IPS-18a (cell line): ENCODE results near the gene ARFIP2.

ENCODE experiments used
- H3K27ac ChIP-seq: one replicate; pipeline ENCODE4 v1.5.1; 2013; ENCODE audit warnings: low read length
- H3K27me3 ChIP-seq: one replicate; pipeline ENCODE4 v1.6.1; 2013; ENCODE audit warnings: mild to moderate bottlenecking, low read length; ENCODE audit not compliant: control insufficient read depth, insufficient read depth
- H3K36me3 ChIP-seq: one replicate; pipeline ENCODE4 v1.6.1; 2013; ENCODE audit warnings: low read depth, low read length; ENCODE audit not compliant: control insufficient read depth
- H3K4me1 ChIP-seq: one replicate; pipeline ENCODE4 v1.6.1; 2013; ENCODE audit warnings: low read depth, low read length; ENCODE audit not compliant: control insufficient read depth
- H3K4me3 ChIP-seq: one replicate; pipeline ENCODE4 v1.5.1; 2013; ENCODE audit warnings: low read length
- H3K9ac ChIP-seq: one replicate; pipeline ENCODE4 v1.6.1; 2013; ENCODE audit warnings: mild to moderate bottlenecking, low read length, moderate library complexity
- H3K9me3 ChIP-seq: one replicate; pipeline ENCODE4 v1.6.1; 2013; ENCODE audit warnings: low read depth, low read length; ENCODE audit not compliant: control insufficient read depth

Gene ARFIP2

GRCh38 chr11:6480299-6480914, 724 bp downstream of the ARFIP2 start:
- Histone ChIP-seq H3K27ac (peak overlapping the region; percentile 58), H3K27me3 (no peaks in the 10 kb centered on the region), H3K9ac (peak overlapping the region; percentile 95), H3K4me1 (peaks cover 4% of the 10 kb centered on the region), H3K4me3 (peak overlapping the region; percentile 94), H3K36me3 (peaks cover 54% of the 10 kb centered on the region), H3K9me3 (no peaks in the 10 kb centered on the region)

- Histone ChIP-seq H3K9ac (no peak overlapping the region), H3K36me3 (peaks cover 26% of the 10 kb centered on the region), H3K27ac (no peak overlapping the region), H3K4me3 (no peak overlapping the region), H3K9me3 (no peaks in the 10 kb centered on the region), H3K27me3 (no peaks in the 10 kb centered on the region), H3K4me1 (peaks cover 23% of the 10 kb centered on the region)
Observed at GRCh38 chr11:6476571-6476970, 4.6 kb downstream of the ARFIP2 start.

- Histone ChIP-seq H3K9ac (no peak overlapping the region), H3K27ac (no peak overlapping the region), H3K36me3 (peaks cover 26% of the 10 kb centered on the region), H3K4me1 (peaks cover 23% of the 10 kb centered on the region), H3K27me3 (no peaks in the 10 kb centered on the region), H3K9me3 (no peaks in the 10 kb centered on the region), H3K4me3 (no peak overlapping the region)
Observed at GRCh38 chr11:6475936-6476335, 5.2 kb downstream of the ARFIP2 start.

GRCh38 chr11:6474806-6475500, 6.2 kb downstream of the ARFIP2 start:
- Histone ChIP-seq H3K4me1 (peaks cover 19% of the 10 kb centered on the region), H3K9me3 (no peaks in the 10 kb centered on the region), H3K27ac (peak overlapping the region; percentile 35), H3K9ac (peak overlapping the region; percentile 56), H3K36me3 (peaks cover 26% of the 10 kb centered on the region), H3K4me3 (peak overlapping the region; percentile 71), H3K27me3 (no peaks in the 10 kb centered on the region)

- Histone ChIP-seq H3K4me3 (peak overlapping the region; percentile 71), H3K4me1 (peaks cover 19% of the 10 kb centered on the region), H3K27ac (peak overlapping the region; percentile 81), H3K36me3 (peaks cover 26% of the 10 kb centered on the region), H3K9ac (peak overlapping the region; percentile 56), H3K9me3 (no peaks in the 10 kb centered on the region), H3K27me3 (no peaks in the 10 kb centered on the region)
Observed at GRCh38 chr11:6474413-6474792, 6.7 kb downstream of the ARFIP2 start.

- Histone ChIP-seq H3K27me3 (no peaks in the 10 kb centered on the region), H3K9me3 (no peaks in the 10 kb centered on the region), H3K4me1 (peaks cover 21% of the 10 kb centered on the region), H3K27ac (peak within 1 kb of the TSS; percentile 81), H3K4me3 (peak within 1 kb of the TSS; percentile 84), H3K36me3 (peaks cover 21% of the 10 kb centered on the region), H3K9ac (peak within 1 kb of the TSS; percentile 56)
Observed at GRCh38 chr11:6473451-6474412, 7.4 kb downstream of the ARFIP2 start, which contains the start of gene TRIM3. TRIM3 (minus strand) TSS chr11:6473941; CDS start chr11:6465695, 8,246 bp downstream.

- H3K9ac ChIP-seq = no peak overlapping the region
- H3K4me1 ChIP-seq = peaks cover 24% of the 10 kb centered on the region
- H3K36me3 ChIP-seq = peaks cover 14% of the 10 kb centered on the region
- peak overlapping the region; percentile 84 for H3K4me3 ChIP-seq
- H3K27me3 ChIP-seq = no peaks in the 10 kb centered on the region
- H3K27ac ChIP-seq = no peak overlapping the region
- H3K9me3 ChIP-seq = no peaks in the 10 kb centered on the region
Observed at GRCh38 chr11:6472934-6473333, 8.2 kb downstream of the ARFIP2 start.

- H3K4me3 ChIP-seq = no peak overlapping the region
- no peak overlapping the region for H3K27ac ChIP-seq
- H3K27me3 ChIP-seq = no peaks in the 10 kb centered on the region
- no peak overlapping the region for H3K9ac ChIP-seq
- no peaks in the 10 kb centered on the region for H3K9me3 ChIP-seq
- no peaks in the 10 kb centered on the region for H3K36me3 ChIP-seq
- peaks cover 16% of the 10 kb centered on the region for H3K4me1 ChIP-seq
Observed at GRCh38 chr11:6469599-6469998, 11.5 kb downstream of the ARFIP2 start.

- Histone ChIP-seq H3K27ac (no peak overlapping the region), H3K9ac (no peak overlapping the region), H3K9me3 (no peaks in the 10 kb centered on the region), H3K4me3 (no peak overlapping the region), H3K27me3 (no peaks in the 10 kb centered on the region), H3K36me3 (no peaks in the 10 kb centered on the region), H3K4me1 (peaks cover 11% of the 10 kb centered on the region)
Observed at GRCh38 chr11:6468712-6469495, 12.2 kb downstream of the ARFIP2 start.

- H3K4me3 ChIP-seq = no peak overlapping the region
- H3K4me1 ChIP-seq = no peaks in the 10 kb centered on the region
- H3K27me3 ChIP-seq = no peaks in the 10 kb centered on the region
- H3K27ac ChIP-seq = no peak overlapping the region
- no peak overlapping the region for H3K9ac ChIP-seq
- H3K9me3 ChIP-seq = no peaks in the 10 kb centered on the region
- peaks cover 16% of the 10 kb centered on the region for H3K36me3 ChIP-seq
Observed at GRCh38 chr11:6459099-6459450, 22.1 kb downstream of the ARFIP2 start.
